HG03060 (cell line): Measurements from ENCODE around the gene ABLIM1.

Experiments
- ATAC-seq: cut with Tn5 transposase; IDR thresholded peaks from one replicate; pipeline ENCODE4 v1.9.1; 2021; ENCODE audit warnings: low read depth, moderate number of reproducible peaks; ENCODE audit not compliant: unreplicated experiment

The ABLIM1 gene

GRCh38 chr10:114680543-114681117 lies 22.6 kb upstream of the ABLIM1 start:
- ATAC-seq, result no peak

DNA sequence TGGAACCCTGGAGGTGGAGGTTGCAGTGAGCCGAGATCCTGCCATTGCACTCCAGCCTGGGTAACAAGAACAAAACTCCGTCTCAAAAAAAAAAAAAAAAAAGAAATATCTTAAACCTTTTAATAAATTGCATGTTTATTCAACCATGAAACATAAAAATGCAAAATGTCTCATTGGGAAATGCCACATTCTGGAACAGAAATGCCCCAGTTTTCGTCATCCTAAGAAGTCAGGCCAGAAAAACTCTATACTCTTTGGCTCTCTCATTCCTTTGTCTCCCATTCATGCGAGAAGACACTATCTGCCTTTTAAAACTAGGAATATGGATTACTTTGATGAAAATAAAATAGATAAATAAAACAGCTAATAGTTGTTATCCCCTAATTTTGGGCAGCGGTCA lies 21.5 kb upstream of the ABLIM1 start:
- no peak for ATAC-seq

- ATAC-seq, result no peak
These were observed 20.7 kb upstream of the ABLIM1 start for GRCh38 chr10:114678820-114679219.

DNA sequence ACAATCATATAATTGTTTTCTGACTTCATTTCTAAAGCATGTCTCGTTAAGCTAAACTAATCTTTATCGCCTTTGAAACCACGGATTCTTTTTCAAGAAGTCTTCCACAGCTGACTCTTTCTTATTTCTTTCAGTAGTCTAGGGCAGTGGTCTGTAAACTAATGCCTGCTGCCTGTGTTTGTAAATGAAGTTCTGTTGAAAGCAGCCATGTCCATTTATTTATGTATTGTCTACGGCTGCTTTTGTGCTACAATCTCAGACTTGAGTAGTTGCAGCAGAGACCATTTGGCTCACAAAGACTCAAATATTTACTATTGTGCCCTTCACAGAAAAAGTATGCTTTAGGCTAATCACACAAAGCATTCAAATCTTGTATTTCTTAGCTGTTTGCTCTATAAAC lies 20.3 kb upstream of the ABLIM1 start:
- ATAC-seq, result no peak

DNA sequence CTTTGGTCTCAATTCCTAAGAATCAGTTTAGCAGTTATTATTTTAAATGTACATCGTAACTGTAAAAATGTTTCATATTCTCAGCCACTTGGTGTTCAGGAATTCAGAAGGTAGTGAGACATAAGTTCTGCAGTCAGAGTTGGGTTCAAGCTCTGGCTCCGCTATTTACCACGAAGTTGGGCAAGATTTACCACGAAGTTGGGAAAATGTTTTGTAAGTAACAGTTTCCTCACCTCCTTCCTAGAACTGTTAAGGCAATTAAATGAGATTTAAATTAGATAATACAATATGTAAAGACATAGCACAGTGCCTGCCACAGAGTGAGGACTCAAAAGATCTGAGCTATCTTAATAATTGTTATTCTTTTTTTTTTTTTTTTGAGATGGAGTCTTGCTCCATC lies 16.3 kb upstream of the ABLIM1 start:
- no peak for ATAC-seq

GRCh38 chr10:114669648-114670047 lies 11.6 kb upstream of the ABLIM1 start:
- no peak for ATAC-seq

- ATAC-seq, result no peak
These were observed 10.5 kb upstream of the ABLIM1 start for GRCh38 chr10:114668375-114669080.

- no peak for ATAC-seq
These were observed 7.8 kb upstream of the ABLIM1 start for GRCh38 chr10:114665873-114666272.

- no peak for ATAC-seq
These were observed 7.3 kb upstream of the ABLIM1 start for GRCh38 chr10:114665406-114665805.

- no peak for ATAC-seq
These were observed 6.1 kb upstream of the ABLIM1 start for GRCh38 chr10:114664127-114664526.

DNA sequence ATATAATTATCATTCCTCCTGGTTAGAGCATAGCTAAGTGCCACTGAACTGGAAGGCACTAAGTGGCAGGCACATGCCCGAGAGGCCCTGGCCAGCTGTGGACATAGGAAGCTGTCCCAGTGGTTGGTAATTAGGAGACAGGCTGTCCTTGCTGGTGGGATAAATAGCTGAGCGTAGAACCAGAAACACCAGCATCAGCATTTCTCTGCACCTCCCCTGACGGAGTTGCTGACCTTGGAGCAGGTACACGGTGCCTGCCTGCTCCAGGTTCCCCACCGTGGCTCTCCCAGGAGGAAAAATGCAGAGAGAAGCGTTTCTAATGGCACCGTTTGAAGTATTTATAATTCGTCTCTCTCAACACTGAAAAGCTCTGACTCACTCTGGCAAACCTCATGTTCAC lies 5.6 kb upstream of the ABLIM1 start:
- ATAC-seq, result no peak

- ATAC-seq, result no peak
These were observed 4.7 kb upstream of the ABLIM1 start for GRCh38 chr10:114662646-114663217.

DNA sequence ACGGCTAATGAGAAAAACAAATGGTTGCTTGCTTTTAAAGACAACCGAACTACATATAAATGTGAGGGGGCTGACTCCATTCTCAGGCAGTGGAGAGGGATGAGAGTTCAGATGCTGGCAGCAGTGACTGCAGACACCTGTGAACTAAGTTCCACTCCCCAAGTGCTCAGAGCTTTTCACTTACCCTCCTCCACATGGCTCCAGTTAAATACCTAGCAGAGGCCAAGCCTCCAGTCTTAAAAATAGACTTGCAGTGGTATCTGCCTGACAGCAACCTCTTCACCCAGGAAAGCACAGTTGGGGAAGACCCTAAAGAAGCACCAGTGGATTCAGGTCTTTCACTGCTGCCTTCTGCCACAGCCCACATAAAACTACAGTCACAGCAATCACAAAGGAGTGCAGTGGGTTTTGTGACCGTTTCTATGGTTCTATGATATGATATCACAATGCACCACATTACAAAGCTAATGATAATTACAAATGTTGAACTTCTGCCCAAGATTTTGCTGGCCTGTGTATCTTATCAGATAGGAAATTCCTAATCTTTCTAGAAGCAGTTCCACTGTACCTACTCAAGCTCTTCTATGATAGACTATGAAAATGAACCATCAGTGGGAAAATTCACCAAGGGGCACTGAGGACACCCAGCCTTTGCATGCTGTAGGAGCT lies 3.3 kb upstream of the ABLIM1 start:
- no peak for ATAC-seq

GRCh38 chr10:114655671-114656070 lies 2.4 kb downstream of the ABLIM1 start:
- no peak for ATAC-seq

GRCh38 chr10:114654822-114655575 lies 3.1 kb downstream of the ABLIM1 start:
- no peak for ATAC-seq

DNA sequence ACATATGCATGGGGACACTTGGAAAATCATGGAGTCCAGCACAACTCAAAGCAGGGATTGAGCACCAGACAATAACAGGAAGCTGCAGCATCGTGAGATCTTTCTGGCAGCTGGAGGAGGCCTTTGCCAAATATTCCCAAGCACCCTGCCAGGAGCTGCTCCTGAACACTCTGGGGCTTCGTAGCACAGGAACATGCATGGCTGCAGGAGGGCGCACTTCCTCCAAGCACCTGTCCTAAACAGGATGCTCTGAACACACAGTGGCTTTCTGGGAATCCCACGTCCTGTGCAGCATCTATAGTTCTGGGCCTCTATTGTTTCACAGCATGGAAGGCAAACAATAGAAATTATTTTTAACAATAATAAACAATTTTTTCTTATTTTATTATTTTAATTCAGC lies 4.1 kb downstream of the ABLIM1 start:
- no peak for ATAC-seq

- ATAC-seq, result no peak
These were observed 5.4 kb downstream of the ABLIM1 start for GRCh38 chr10:114652402-114653368.

DNA sequence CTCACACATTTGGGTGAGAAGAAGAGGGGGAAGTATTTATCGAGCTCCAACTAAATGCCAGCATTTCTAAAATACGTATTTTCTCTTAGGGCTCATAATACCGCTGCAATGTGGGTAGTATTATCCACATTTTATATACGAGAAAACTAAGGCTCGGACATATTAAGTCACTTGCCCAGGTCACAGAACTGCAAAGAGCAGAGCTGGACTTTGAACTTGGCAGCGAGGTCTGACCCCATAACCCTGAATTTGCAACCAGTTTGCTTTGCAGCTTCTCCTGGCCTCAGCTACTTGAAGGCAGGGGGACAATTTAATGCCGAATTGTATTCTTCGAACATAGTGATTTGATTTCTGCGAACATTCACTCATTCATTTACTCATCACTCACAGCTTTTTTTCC lies 7.2 kb downstream of the ABLIM1 start:
- no peak for ATAC-seq

- no peak for ATAC-seq
These were observed 7.8 kb downstream of the ABLIM1 start for GRCh38 chr10:114650266-114650665.
